ENCODE results near the gene DIP2C. TPM values are rescaled to one million over a fixed set of nuclear protein-coding genes. Genes with fewer than 3 reads are reported as not detected.

Gene DIP2C
- total RNA-seq, 1 donor from 2014 or later = 0.53 TPM

DNA sequence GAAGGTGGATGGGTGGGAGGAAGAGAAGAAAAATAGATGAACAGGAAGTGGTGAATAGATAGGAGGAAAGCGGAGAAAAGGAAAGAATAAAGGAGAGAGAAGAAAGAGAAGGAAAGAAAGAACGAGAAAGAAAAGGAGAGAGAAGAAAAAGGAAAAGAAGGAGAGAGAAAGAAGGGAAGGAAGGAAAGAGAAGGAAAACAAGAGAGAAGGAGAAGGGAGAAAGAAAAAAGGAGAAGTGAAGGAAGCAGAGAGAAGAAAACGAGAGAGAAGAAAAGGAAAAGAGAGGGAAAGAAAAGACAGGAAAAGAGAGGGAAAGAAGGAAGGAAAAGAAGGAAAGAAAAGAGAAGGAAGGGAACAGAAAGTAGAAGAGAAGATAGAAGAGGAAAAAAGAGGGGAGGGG lies 211.8 kb downstream of the DIP2C start:
- Histone ChIP-seq H3K27me3 (ENCODE audit: control insufficient read depth, insufficient read depth, low read length) (no peaks in the 10 kb centered on the region), H3K4me3 (ENCODE audit: low read depth, low read length) (no peak overlapping the region), H3K36me3 (ENCODE audit: control insufficient read depth, insufficient read depth, low read length) (no peaks in the 10 kb centered on the region)
- DNase-seq (ENCODE audit: low read depth) (no peak), FAIRE-seq (no peak)
- TF ChIP-seq, protein P1, sequence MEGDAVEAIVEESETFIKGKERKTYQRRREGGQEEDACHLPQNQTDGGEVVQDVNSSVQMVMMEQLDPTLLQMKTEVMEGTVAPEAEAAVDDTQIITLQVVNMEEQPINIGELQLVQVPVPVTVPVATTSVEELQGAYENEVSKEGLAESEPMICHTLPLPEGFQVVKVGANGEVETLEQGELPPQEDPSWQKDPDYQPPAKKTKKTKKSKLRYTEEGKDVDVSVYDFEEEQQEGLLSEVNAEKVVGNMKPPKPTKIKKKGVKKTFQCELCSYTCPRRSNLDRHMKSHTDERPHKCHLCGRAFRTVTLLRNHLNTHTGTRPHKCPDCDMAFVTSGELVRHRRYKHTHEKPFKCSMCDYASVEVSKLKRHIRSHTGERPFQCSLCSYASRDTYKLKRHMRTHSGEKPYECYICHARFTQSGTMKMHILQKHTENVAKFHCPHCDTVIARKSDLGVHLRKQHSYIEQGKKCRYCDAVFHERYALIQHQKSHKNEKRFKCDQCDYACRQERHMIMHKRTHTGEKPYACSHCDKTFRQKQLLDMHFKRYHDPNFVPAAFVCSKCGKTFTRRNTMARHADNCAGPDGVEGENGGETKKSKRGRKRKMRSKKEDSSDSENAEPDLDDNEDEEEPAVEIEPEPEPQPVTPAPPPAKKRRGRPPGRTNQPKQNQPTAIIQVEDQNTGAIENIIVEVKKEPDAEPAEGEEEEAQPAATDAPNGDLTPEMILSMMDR (IDR thresholded peaks at IDR 0.05; ENCODE audit: insufficient read depth, low read length, severe bottlenecking) = no peak

DNA sequence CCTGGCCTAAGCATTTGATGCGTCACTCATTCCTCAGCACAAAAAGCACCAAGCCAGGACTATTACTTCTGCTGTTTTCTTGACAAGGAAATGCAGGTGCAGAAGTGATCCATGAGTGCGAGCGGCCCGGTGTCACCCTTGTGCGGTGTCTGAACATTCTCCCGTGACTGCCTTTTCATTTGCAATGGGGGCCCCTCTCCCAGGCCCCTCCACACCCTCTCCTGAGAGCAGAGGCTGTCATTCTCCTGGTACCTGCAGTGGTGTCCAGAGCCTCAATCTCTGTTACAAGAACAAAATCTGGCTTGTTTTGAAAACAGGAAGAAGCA lies 213.1 kb downstream of the DIP2C start:
- DNase-seq (ENCODE audit: low read depth) (no peak), FAIRE-seq (no peak)
- H3K36me3 ChIP-seq (ENCODE audit: control insufficient read depth, insufficient read depth, low read length) = no peaks in the 10 kb centered on the region
- no peaks in the 10 kb centered on the region for H3K27me3 ChIP-seq (ENCODE audit: control insufficient read depth, insufficient read depth, low read length)
- H3K4me3 ChIP-seq (ENCODE audit: low read depth, low read length) = no peak overlapping the region
- TF ChIP-seq, protein P1 (IDR thresholded peaks at IDR 0.05; ENCODE audit: insufficient read depth, low read length, severe bottlenecking) = no peak

DNA sequence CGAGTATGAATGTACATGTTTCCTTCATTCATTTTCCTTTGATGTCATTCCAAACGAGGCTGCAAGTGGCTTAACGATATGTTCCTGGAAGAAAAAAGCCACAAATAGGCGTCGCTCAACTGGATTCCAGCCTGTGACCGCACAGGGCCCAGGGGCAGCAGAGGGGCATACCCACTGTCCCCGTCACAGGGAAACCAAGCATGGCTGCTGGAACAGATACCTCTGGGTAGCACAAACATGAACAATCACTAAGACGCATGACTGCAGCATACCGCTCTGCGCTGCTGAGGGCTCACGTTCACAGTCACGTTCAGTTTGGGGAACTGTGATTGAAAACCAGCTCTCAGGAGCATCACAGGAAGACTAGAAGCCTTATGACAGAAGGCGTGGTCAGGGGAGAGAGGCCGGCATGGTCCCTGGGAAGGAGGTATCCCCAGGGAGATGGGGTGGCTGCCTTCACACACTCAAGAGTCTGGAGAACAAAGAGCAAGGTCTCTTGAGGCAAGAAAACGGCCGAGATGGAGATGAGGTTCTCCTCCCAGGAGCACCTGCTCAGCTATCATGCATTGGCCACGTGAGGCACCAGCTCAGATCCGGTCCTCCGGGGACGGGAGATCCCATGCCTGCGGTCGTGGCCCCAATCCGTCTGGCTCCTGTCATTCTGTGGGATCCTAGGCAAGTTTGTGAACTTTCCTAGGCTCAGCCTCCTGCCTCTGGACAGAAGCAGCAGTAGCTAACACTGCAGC lies 213.6 kb downstream of the DIP2C start:
- no peaks in the 10 kb centered on the region for H3K36me3 ChIP-seq (ENCODE audit: control insufficient read depth, insufficient read depth, low read length)
- DNase-seq (ENCODE audit: low read depth) (no peak), FAIRE-seq (no peak)
- no peak overlapping the region for H3K4me3 ChIP-seq (ENCODE audit: low read depth, low read length)
- TF ChIP-seq, protein P1 (IDR thresholded peaks at IDR 0.05; ENCODE audit: insufficient read depth, low read length, severe bottlenecking) = no peak
- H3K27me3 ChIP-seq (ENCODE audit: control insufficient read depth, insufficient read depth, low read length) = no peaks in the 10 kb centered on the region

DNA sequence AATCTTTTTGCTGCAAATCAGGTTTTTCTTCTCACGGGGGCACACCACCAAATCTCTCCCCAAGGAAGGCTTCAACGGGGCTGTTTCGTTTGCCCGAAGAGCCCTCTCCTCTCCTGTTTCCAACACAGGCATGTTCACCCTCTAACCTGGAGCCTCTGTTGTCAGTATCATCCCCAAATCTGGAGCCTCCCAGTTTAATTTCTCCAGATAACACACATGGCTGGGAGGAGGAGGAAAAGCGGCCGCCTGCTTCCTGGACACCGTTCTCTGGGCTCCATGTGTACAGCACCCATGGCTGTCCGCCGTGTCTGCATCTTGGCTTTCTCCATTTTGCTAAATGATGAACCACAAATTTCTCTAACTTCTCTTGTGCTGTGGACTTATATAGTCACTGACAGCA lies 214.5 kb downstream of the DIP2C start:
- DNase-seq (ENCODE audit: low read depth) = no peak
- FAIRE-seq = peak; percentile 50
- Histone ChIP-seq H3K4me3 (ENCODE audit: low read depth, low read length) (no peak overlapping the region), H3K27me3 (ENCODE audit: control insufficient read depth, insufficient read depth, low read length) (no peaks in the 10 kb centered on the region), H3K36me3 (ENCODE audit: control insufficient read depth, insufficient read depth, low read length) (no peaks in the 10 kb centered on the region)
- TF ChIP-seq, protein P1 (IDR thresholded peaks at IDR 0.05; ENCODE audit: insufficient read depth, low read length, severe bottlenecking) = no peak

DNA sequence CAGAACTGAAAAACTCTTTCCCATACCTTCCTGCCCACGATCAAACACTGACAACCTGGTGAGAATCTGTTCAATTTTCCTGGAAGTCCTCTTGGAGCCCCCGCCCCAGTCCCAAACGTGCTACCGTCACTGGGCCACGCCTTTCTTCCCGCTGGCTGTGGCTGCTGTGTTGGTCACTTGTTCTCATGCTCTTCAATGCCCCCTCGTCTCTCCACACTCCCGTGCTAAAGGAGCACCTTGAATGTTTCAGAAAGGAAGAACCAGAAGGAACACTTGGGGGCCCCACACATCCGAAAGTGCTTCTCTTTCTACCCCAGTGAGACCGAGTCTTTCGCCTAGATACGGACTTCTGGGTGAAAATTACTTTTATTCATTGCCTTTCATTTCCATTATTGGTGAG lies 215.1 kb downstream of the DIP2C start:
- TF ChIP-seq, protein P1 (IDR thresholded peaks at IDR 0.05; ENCODE audit: insufficient read depth, low read length, severe bottlenecking) = no peak

More for the DNA sequence above, 215.1 kb downstream of the DIP2C start:
- DNase-seq (ENCODE audit: low read depth) = no peak
- Histone ChIP-seq H3K27me3 (ENCODE audit: control insufficient read depth, insufficient read depth, low read length) (no peaks in the 10 kb centered on the region), H3K4me3 (ENCODE audit: low read depth, low read length) (no peak overlapping the region), H3K36me3 (ENCODE audit: control insufficient read depth, insufficient read depth, low read length) (no peaks in the 10 kb centered on the region)
- no peak for FAIRE-seq

Measured in bronchial epithelial cell (primary cell).